GM21367 (cell line): ENCODE measurements around the gene PEX14.

Experiments
- ATAC-seq: cut with Tn5 transposase; IDR thresholded peaks from one replicate; pipeline ENCODE4 v1.9.1; 2021; ENCODE audit not compliant: unreplicated experiment

The PEX14 gene

GRCh38 chr1:10540277-10541005 lies 65.7 kb downstream of the PEX14 start:
- ATAC-seq = no peak

GRCh38 chr1:10541286-10541685 lies 66.5 kb downstream of the PEX14 start:
- ATAC-seq = no peak

DNA sequence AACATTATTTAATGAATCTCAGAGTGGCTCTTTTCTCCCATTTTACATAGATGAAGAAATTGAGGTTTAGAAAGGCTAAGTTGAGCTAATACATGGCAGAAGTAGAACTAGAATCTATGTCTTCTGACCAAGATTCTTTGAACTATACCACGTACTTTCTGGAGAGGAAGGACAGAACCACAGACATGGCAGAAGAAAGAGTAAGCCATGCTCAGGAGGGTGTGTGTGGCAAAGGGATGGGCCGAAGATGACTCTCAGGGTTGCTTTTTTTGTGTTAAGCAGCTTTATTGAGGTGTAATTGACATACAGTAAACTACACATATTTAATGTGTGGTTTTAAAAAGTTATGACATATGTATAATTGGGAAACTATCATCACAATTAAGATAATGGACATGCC lies 69.5 kb downstream of the PEX14 start:
- no peak for ATAC-seq

GRCh38 chr1:10546896-10547295 lies 72.1 kb downstream of the PEX14 start:
- ATAC-seq = no peak

- no peak for ATAC-seq
Measured at GRCh38 chr1:10549904-10550664, 75.3 kb downstream of the PEX14 start.

DNA sequence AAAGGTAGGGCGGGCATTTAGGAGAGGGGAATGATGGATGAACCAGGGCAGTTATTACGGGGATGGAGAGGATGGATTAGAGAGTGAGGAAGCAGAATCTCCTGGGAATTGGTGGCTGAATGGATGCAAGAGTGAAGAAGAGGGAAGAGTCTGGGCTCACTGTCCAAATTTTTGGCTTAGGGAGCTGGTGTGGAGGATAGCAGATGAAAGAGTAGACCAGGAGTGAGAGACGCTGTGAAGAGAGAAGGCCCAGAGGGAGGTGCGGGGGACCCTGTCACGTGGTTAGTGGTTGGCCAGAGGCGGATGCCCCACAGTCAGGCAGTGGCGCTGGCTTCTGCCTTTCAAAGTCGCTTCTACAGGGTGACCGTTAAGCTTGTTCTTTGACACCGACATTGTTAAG lies 78.4 kb downstream of the PEX14 start:
- no peak for ATAC-seq

GRCh38 chr1:10555635-10556429 lies 81.1 kb downstream of the PEX14 start:
- no peak for ATAC-seq

DNA sequence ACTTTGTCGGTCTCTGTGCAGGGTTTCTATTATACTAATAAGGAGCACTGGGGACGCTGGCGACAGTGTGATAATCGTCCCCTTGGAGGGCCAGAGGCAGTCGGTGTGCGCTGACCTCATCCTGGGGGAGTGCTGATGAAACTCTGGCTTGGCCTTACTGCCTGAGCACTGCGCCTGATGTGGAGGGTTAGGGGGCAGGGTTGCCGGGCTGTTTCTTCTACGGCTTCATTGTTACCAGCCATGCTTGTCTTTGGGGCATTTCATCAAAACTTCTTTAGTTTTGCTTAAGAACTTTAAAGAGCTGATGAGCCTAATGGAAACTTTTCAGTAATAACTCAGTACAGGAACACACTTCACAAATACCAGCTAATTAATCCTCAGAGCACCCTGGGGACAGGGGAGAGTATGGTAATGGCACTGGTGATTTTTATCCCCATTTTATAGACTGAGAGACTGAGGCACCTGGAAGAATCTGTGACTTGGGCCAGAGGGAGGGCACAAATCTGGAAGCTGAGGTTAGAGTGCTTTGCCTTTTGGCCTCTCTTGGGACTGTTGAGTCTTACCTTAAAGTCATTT lies 81.8 kb downstream of the PEX14 start:
- no peak for ATAC-seq

DNA sequence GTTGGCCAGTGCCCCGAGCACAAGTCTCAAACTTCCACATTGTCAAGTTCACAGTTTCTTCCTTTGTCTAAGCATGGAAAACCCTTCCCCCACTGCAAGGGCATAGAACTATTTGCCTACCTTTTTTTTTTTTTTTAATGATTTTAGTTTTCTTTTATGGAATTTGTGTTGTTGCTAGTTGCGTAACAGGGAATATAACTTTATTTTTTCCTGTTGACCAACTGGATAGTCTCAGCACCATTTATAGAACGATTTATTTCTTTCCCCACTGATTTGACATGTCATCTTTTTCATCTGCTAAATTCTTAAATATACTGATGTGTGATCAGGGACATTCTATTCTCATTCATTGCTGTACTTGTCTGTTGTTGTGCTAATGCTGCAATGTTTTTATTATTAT lies 83.0 kb downstream of the PEX14 start:
- ATAC-seq = no peak

DNA sequence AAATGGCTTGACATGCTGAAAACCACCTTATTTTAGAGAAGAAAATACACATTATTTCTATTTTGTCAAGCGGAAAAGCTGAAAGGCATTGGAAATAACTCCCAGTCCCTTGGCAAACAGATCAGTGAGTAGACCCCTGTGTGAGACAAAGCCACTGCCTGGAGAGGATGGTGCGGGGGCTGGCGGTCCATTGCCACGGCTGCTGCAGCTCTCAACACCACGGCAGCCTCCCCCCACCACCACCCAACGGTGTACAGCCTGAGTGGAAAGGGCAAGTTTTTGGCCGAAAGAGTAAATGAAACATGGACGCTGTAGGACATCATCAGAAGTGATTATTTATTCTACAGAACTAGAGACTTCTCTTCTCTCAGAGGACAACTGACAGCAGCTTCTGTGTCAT lies 84.6 kb downstream of the PEX14 start:
- no peak for ATAC-seq

DNA sequence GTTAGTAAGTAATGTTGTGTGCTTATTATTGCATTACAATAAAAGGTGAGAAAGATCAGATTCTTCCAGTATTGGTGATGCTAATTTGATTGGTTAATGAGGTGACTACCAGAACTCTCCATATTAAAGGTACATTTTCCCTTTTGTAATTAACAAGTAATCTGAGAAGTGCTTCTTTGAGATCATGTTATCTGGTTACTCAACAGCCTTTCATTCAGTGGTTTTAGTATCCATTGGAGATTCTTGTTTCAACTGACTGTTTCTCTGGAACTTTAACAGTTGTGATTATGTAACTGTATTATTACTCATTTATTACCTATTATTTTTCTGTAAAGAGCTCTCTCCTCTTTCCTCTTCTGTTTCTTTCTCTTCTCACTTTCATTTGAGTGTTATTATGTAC lies 86.7 kb downstream of the PEX14 start:
- ATAC-seq = no peak

DNA sequence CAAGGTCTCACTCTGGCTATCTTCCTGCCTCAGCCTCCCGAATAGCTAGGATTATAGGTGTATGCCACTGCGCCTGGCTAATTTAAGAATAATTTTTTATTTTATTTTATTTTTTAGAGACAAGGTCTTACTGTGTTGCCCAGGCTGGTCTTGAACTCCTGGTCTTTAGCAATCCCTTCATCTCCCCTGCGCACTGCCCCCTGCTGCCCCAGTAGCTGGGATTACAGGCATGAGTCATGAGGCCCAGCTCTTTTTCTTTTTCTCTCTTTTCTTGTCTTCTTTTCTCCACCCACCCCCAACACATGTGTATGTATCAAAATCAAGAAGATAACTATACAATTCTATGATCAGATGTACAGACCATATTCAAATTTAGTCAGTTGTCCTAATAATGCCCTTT lies 87.2 kb downstream of the PEX14 start:
- ATAC-seq = no peak

DNA sequence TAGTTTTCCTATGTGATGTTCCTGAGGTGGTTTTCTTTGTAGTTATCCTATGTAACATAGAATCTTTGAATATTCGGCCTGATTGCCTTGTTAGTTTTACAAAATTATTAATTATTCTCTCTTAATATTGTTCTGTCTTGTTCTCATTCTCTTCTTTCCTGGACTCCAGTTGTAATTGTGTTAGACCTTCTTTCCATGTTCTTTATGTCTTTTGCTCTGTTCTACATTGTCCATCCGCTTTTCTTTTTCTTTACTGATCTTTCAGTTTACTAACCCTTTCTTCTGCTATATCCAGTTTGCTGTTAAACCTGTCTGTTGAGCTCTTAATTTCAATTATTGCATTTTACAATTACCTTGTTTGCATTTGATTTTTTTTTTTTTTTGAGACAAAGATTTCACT lies 89.3 kb downstream of the PEX14 start:
- ATAC-seq = no peak

GRCh38 chr1:10569531-10569930 lies 94.8 kb downstream of the PEX14 start:
- no peak for ATAC-seq

- no peak for ATAC-seq
Measured at GRCh38 chr1:10575616-10576015, 100.9 kb downstream of the PEX14 start.

DNA sequence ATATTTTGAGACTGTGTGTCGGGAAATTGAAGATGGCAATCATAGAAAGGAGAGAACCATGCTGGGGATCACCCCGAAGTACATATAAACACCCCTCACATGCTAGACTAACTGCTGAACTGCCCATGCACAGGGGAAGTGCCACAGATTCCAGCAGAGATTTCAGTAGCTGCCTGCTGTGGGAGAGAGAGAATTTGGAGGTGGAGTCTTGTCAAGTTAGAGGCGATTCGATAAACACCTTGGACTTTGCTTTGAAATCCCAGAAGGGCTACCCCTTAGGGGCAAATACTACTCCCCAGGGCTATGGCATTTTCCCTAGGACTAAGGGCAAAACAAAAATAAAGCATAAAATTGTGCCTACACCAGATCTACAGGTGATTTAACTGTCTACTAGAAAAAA lies 103.3 kb downstream of the PEX14 start:
- no peak for ATAC-seq

DNA sequence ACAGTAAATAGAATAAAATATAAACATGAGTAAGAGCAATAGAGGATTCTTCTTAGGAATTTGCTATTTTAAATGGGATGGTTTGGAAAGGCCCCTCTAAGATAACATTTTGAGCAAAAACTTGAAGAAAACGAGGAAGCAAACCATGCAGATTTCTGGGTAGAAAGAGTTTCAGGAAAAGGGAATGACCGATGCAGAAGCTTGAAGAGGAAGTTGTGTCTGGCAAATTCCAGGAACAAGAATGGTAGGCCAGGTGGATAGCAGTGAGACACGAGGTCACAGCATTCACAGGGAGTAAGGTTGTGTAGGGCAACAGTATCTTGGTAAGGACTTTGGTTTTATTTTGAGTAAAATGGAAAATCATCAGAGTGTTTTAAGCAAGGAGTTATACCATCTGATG lies 108.9 kb downstream of the PEX14 start:
- ATAC-seq = no peak

DNA sequence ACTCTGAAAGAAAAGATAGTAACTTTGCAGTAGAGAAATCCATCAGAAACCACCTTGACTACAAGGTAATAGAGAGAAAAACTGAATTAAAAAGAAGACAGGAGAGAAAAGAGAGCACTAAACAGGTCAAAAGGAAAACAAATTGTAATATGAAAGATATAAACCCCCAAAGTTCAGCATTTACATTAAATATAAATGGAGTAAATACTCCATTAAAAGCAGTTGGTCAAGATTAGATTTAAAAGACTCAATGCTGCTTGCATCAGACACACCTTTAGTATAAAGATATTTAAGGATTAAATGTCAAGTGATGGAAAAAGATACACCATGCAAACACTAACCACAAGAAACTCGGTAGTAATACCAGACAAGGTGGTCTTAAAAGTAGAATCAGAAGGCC lies 110.5 kb downstream of the PEX14 start:
- ATAC-seq = no peak

DNA sequence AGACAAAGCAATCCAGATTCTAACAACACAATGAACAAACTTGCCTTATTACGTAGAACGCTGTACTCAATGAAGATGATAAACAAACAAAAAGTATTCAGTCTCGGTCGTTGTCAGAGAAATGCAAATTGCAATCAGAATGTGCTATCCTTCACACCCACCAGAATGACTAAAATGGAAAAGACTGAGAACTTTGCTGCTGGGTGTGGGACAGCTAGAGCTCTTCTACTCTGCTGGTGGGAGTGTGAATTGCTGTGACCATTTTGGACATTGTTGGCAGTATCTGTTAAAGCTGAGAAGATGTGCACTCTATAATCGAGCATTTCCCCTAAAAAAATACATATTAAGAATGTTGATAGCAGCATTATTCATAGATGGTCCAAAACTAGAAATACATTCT lies 111.4 kb downstream of the PEX14 start:
- no peak for ATAC-seq

DNA sequence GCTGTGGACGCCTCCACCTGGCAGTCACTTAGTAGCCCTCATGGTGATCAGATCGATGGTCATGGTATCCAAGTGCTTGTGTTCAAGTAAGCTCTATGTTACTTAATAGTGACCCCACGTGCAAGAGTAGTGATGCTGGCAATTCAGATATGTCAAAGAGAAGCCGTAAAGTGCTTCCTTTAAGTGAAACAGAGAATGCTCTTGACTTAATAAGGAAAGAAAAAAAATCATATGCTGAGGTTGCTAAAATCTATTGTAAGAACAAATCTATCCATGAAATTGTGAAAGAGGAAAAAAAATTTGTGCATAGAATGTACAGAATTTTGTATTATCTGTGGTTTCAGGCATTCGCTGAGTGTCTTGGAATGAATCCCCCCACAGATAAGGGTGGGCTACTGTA lies 113.9 kb downstream of the PEX14 start:
- ATAC-seq = no peak

- no peak for ATAC-seq
Measured at GRCh38 chr1:10589074-10589473, 114.3 kb downstream of the PEX14 start.

GRCh38 chr1:10591010-10591409 lies 116.3 kb downstream of the PEX14 start:
- no peak for ATAC-seq
